HG03175 (cell line): ENCODE measurements around the gene GPATCH2.
A peak's percentile ranks its signal among the peaks of the same experiment; 100 is the strongest.
"Not testable (repeated sequence)": the region's sequence is repeated elsewhere in the genome, so short reads cannot be mapped to it uniquely, and the experiment has no call there.

Source experiments
- ATAC-seq: cut with Tn5 transposase; IDR thresholded peaks from one replicate; pipeline ENCODE4 v1.9.1; 2021; ENCODE audit warnings: mild to moderate bottlenecking, moderate library complexity; ENCODE audit not compliant: unreplicated experiment

GPATCH2 gene

DNA sequence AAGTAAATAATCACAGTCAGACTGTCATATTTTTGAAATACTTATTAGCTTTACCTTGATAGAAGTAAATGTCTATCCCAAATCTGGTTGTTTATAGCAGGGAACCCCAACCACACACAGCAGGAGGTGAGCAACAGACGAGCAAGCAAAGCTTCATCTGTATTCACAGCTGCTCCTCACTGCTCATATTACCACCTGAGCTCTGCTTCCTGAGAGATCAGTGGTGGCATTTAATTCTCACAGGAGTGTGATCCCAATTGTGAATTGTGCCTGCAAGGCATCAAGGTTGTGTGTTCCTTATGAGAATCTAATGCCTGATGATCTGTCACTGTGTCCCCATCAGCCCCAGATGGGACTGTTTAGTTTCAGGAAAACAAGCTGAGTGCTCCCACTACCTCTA is 104.3 kb downstream of the GPATCH2 start:
- ATAC-seq = no peak

DNA sequence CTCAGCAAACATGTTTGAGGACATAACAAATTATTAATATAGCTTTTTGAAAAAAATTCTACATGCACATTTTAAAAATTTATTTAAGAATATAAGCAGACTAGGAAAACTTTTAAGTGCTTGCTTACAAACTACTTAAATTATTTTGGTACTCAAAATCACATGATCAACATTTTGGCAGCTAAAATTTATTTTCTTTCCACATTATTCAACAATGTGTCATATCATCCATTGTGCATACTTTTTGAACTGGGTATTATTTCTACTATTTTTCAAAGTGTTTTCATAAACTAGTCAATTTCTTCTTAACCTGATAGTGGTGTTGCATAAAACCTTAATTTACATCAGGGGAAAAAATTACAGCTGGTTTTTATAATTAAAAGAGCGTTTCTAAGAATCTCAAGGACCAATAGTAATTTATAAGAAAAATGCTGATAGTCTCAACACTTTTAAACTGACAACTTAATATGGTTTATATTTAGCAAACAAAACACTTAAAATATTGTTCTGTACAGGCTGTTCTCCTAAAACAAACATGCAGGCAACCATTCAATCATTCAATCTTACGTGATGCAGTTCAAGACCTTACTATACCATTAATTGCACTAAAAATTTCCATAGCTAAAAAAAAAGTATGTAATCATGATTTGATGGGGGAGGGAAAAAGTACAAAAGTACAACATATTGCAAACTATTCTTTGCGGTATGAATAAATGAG is 105.0 kb downstream of the GPATCH2 start:
- ATAC-seq = no peak

DNA sequence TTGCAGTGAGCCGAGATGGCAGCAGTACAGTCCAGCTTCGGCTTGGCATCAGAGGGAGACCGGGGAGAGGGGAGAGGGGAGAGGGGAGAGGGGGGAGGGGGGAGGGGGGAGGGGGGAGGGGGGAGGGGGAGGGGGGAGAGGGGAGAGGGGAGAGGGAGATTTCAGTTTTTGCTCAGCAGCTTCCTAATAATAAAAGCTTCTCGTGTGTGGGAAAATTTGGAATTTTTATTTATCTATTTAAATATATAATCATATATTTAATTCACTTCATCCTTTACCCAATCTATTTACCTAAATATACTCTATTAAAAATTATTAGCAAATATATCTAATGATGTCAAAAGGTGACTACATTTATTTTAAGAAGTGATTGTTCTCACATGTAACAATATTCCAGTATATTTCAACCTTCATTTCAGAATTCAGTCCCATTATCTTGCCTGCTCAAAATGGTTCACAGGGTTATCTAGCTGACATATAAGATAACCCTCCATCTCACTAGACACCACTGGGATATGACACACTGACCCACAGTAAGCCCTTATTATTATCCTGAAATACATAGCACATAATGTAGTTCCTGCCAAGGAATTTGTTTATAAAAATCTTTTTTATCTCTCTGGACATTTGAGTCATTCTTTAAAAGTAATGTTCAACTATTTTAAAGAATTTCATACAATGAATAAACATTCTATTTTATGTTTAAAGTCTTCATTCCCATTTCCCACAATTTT is 105.9 kb downstream of the GPATCH2 start:
- no peak for ATAC-seq

DNA sequence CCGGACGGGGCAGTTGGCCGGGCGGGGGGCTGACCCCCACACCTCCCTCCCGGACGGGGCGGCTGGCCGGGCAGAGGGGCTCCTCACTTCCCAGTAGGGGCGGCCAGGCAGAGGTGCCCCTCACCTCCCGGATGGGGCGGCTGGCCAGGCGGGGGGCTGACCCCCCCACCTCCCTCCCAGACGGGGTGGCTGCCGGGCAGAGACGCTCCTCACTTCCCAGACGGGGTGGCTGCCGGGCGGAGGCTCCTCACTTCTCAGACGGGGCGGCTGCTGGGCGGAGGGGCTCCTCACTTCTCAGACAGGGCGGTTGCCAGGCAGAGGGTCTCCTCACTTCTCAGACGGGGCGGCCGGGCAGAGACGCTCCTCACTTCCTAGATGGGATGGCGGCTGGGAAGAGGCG is 107.0 kb downstream of the GPATCH2 start:
- not testable (repeated sequence) for ATAC-seq

DNA sequence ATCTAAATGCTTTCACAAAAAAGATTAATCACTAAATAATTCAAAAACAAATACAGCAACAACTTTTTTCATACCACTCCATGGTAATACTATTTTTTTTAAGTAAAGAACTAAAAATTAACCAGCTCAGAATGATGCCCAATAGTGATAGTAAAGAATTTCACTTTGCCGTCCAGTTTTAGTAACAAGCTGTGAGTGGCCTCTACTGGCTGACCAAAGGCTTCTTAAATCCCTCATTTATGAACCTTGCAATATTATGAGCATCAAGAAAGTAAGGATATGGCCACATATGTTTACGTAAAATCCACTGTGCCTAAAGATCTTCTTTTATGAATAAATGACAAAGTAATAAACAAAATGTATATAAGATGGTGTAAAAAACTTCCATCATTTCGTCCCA is 108.6 kb downstream of the GPATCH2 start:
- ATAC-seq = no peak

DNA sequence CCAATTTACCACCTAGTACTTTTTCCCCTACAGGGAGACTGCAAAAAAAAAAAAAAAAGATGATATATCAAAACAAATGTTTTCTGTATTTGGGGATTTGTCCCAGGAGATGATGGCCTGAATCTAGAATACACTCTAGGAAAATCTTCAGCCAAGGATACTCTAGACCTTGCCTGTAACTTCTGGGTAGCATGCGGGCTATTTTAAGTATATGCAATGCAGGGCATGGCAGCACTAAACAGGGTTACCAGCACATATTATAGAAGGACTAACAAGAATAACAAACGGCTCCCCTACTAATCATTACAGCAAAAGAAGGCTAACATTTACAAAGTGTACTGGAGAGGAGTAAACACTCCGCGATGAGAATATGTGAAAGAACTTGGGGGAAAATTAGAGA is 109.6 kb downstream of the GPATCH2 start:
- ATAC-seq = no peak

DNA sequence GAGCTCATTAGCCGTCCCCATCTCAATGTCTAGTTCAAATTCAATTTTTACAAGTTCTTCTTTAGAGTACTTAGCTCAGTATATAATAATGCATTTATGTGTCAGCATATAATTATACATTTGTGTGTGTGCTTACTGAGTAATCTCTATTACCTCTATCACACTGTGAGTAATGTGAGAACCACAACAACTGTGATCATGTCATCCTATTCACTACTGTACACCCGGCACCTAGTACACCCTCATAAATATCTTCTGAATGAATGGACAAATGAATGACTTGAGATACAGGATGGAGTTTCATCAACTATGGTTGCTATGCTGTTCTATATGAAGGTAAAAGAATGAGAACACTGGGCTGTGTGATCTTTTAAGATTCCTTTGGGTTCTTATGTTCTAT is 124.0 kb downstream of the GPATCH2 start:
- ATAC-seq = no peak

DNA sequence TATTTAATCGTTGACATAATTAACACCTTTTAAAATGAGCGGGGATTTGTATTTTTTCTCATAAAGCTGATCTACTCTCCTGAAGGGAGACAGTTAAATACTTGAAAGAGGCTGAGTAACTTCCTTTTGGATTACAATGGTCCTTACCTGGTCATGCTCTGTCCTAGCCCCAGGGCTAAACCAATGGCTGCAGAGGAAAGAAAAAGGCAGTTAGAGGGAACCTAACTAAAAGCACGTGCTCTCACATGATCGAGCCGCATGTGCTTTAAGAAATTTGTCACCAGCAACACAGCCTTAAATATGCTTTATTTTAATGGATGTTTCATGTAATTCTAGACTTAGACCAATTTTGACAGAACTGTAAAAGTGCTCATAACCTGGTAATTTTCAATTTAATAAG is 132.7 kb downstream of the GPATCH2 start:
- no peak for ATAC-seq

DNA sequence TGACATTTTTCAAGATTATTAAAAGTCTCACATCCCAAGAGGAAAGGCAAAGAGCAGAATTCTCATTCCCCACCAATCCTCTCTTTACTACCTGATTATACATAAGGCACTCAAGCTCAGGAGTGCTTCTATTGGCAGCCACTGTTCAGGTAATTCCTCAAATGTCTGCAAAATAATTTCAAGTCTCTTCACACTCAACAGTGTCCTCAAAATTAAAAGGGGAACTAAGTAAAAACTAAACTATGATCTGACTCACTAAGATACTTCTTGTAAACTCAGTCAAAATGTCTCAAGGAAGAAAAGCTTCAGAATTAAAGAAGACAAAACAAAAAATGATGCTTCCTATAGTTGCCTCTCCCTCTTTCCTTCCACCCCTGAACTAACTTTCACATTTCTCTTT is 135.6 kb downstream of the GPATCH2 start:
- ATAC-seq = peak; percentile 93

DNA sequence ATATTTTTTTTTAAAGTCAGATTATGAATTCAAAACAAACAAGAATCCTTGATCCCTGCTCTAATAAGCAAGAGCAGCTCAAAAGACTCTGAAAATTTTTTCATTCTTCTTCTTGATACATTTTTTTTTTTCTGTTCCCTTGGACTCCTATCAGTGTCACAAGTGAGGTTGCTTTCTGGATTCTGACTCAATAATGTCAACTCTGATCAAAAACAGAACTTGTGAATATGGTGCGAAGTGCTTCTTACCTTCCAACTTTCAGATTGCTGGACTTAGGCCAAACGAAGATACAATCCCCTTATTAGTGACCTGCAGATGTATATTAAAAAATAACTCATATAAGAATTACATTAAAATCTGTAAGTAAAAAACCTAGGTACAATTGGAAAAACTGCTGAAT is 136.1 kb downstream of the GPATCH2 start:
- ATAC-seq = peak; percentile 80

DNA sequence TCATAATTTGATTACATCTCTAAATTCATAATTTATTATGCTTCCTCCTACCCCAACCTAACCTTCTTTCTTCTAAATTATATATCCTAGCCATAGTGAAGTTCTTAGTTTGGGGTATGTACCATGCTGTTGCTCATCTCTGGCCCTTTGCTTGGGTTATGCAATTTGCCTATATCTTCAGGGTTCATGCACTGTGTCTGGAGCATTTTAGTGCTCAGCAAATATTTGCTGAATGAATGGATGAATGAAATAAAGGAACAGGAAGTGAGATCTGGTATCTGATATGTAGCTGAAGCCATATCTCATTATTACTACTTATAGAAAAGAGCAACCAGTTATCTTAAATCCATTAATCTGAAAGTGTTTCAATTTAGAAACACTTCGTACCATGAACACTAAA is 137.6 kb downstream of the GPATCH2 start:
- ATAC-seq = no peak

DNA sequence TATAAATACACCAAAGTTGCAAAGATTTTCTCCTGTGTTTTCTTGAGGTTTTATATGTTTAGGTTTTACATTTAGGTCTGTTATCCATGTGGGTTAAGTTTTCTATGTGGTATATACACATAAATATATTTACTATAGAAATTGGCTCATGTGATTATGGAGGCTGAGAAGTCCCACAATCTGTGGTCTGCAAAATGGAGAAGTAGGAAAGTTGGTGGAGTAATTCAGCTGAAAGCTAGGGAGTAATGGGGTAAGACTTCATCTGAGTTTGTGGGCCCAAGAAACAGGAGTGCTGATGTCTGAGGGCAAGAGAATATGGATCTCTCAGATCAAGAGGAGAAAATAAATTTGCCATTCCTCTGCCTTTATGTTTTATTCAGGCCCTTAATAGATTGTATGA is 146.0 kb downstream of the GPATCH2 start:
- no peak for ATAC-seq

DNA sequence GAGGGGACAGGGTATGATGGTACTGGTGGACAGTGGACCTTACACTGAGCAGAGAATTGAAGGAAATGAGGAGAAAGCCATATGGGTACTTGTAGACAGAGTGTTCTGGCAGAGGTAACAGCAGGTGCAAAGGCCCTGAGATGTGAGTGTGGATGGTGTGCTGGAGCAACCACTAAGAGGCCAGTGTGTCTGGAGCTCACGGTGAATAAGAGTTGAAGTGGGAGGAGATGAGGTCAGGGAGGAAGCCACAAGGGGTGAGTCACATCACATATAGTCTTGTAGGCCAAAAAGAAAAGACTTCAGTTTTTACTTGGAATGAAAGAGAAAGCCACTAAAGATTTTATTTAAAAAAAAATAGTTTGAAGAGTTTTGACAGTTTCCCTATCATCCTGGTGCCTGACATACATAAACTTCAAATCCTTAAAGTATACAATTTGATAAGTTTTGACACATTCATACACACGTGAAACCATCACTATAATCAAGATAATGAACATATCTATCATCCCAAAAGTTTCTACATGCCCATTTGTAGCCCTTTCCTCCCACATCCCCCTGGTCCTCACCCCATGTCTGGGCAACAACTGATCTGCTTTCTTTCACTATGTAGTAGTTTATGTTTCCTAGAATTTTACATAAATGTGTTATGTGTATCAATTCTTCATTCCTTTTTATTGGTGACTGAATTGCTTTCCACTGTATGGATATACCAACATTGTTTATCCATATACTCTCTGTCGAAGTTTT is 148.4 kb downstream of the GPATCH2 start:
- peak; percentile 96 for ATAC-seq

DNA sequence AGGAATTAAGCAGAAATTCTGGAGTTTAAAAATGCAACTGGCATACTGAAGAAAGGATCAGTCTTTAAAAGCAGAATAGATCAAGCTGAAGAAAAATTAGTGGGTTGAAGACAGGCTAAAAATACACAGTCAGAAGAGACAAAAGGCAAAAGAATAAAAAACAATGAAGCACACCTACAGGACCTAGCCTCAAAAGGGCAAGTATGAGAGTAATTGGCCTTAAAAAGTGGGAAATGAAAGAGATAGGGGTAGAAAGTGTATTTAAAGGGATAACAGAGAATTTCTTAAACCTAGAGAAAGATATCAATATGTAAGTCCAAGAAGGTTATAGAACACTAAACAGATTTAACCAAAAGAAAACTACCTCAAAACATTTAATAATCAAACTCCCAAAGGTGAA is 152.4 kb downstream of the GPATCH2 start:
- no peak for ATAC-seq

DNA sequence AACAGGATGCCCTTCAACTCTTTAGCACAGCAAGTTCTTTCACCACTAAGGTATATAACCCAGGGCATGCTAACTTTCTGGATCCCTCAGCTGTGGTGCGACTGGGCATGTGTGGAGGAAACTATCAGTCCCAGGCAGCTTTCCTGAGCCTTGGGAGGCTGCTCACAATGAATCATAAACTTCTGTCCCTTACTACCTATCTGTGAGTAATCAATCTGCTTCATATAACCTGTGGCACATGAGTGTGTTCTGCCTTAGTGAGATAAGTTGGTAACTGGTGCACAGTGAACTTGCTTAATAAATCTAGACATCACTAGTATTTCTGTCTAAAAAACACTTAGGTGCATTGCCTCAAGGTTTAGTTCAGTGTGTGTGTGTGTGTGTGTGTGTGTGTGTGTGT is 158.0 kb downstream of the GPATCH2 start:
- no peak for ATAC-seq

DNA sequence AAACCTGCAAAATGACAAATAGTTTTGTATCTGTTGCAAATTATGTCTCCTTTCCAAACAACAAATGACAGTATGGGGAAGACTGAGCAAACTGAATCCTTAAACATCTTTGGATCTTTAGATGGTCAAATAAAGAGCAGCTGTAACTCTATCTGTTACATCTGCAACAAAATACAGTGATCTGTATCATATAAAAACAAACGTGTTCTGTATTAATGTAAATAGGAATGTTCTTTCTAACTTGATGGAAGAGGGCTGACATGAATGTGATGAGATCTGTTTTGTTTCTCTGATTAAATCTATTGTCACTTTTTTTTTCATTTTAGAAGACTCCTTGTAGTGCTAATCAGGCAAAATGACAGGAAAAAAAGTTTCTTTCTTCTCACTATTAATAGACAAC is 159.5 kb downstream of the GPATCH2 start:
- ATAC-seq = no peak

DNA sequence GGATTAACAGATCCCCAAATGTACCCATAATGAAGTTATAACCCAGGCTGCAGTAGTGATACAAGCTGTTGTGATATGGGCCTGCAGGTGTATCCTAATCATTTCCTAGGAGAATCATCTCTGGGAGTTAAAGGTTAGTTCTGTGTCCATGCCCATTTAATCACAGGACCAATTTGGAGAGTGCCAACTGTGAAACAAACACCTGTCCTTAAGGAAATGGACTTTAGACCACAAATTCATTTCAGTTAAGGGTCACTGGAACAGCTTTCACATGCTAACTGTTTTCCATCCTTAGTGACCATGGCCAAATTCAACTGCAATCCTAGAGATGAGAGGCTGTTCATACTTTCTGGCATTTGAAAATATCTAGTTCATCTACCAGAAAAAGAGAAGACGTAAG is 160.9 kb downstream of the GPATCH2 start:
- no peak for ATAC-seq

DNA sequence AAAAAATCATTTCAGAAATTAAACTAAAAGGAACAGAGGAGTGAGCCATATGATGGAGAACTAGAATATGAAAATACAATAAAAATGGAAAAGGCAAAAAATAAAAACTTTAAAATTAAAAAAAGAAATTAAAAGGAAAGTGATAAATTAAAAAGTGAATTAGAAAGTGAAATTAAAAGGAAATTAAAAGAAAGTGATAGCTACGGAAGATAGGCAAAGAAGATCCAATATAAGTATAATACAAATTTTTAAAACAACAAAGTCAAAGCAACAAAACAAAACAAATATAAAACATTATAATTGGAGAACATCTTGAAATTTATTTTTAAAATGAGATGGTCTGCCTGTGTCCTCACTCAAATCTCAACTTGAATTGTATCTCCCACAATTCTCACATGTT is 165.8 kb downstream of the GPATCH2 start:
- no peak for ATAC-seq

DNA sequence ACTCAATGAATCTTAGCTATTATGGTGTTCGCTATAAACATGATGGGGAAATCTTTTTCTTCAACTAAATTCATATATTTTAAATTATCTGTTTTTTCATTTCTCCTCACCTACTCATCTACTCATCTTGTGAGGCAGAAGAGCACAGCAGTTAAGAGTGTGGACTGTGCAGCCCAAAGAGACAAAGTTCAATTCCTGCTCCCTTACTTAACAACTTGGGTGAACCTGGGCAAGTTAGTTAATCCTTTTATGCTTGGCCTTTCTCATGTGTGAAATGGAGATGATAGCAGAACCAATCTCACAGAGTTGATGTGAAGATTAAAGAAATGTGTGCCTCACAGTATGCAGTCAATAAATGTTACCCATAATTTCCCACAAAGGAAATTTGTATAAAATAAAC is 168.2 kb downstream of the GPATCH2 start:
- ATAC-seq = no peak

DNA sequence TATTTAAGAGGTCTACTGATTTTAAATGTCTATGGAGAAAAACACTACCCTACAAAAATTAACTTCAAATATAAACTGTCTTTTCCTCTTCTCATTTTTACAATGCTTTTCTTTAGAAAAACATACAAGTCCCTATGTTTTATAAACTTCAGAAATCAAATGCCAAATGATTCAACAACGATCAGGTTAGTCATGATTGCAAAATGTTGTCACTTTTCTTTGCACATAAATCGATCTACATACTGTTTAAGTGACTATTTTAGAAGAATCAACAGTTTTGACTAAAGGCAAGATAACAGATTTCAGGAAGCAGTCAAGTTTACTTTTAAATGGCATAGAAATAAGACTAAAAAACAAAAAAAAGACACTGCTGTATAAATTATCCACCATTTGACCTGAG is 168.7 kb downstream of the GPATCH2 start:
- ATAC-seq = no peak

DNA sequence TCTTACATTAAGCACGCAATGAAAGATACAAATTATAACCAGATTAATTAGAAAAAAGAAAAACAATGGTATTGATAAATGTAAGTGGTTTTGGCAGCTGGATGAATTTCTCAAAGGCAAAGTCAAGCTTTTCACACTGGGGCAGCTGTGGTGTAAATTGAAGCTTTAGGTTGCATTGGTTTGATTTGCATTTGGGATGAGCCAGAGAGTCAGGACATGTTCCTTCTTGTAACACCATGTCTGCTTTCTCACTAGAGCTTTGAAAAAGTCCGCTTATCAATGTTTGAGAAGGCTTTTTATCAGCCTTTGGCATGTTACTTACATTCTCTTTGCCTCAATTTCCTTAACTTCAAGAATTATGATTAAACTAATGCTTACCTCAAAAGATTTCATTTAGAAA is 173.9 kb downstream of the GPATCH2 start:
- no peak for ATAC-seq

DNA sequence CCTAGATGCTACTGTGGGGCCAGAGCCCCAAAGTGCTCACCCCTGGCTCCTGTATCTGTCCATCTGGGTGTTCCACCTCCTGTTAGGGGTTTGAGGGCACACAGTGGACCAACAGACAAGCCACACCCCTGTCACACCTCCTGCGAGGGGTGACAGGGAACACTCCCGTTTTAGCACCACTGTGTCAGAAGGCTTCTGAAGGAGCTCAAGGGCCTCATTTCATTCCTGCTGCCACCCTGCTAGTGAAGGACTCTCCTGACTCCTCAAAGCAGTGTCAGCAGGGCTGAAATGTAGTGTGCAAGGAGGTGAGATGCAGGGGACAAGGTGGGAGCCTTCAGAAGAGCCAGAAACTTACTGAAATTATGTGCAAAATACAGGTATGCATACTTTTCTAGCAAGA is 174.6 kb downstream of the GPATCH2 start:
- ATAC-seq = no peak
